Keratinocyte (primary cell): Measurements from ENCODE around the gene MED26. TPM values are rescaled to one million over a fixed set of nuclear protein-coding genes. Genes with fewer than 3 reads are reported as not detected.

Experiments
- DNase-seq: peaks from one replicate; pipeline ENCODE4 v3.0.0-alpha.2; 2011; ENCODE audit warnings: low read depth, missing footprints, low spot score
- FAIRE-seq: peaks from 2 replicates; lab custom pipeline; 2011; peaks lifted over from hg19 to GRCh38; lab: Jason Lieb, UNC
- H2AFZ ChIP-seq: 2 replicates; pipeline ENCODE4 v1.6.0; 2012; ENCODE audit warnings: low read length, control low read depth, inconsistent platforms; ENCODE audit not compliant: control insufficient read depth
- H3K27ac ChIP-seq: 2 replicates; pipeline ENCODE4 v1.5.1; 2011; ENCODE audit warnings: low read length; ENCODE audit not compliant: control insufficient read depth, insufficient read depth
- H3K27me3 ChIP-seq: 3 replicates; pipeline ENCODE4 v1.6.0; 2011; ENCODE audit warnings: low read length; ENCODE audit not compliant: control insufficient read depth, insufficient read depth; ENCODE audit errors: extremely low read depth
- H3K36me3 ChIP-seq, 2 experiments: 2 replicates in 1 of 2; 3 replicates in 1 of 2; pipeline ENCODE4 v1.5.1; 2011; ENCODE audit warnings: low read length in 2 of 2, mild to moderate bottlenecking in 1 of 2; ENCODE audit not compliant: control insufficient read depth in 2 of 2, insufficient read depth in 2 of 2; ENCODE audit errors: extremely low read depth in 1 of 2
- H3K4me1 ChIP-seq: 3 replicates; pipeline ENCODE4 v1.5.1; 2011; ENCODE audit warnings: low read length; ENCODE audit not compliant: control insufficient read depth, insufficient read depth; ENCODE audit errors: extremely low read depth
- H3K4me2 ChIP-seq: 3 replicates; pipeline ENCODE4 v1.6.0; 2011; ENCODE audit warnings: low read depth, low read length; ENCODE audit not compliant: control insufficient read depth, insufficient read depth; ENCODE audit errors: extremely low read depth
- H3K4me3 ChIP-seq, 3 experiments: fragments of 200-600 bp in 1 of 3; sonication (generic) in 1 of 3; 2 replicates in 2 of 3; 3 replicates in 1 of 3; pipeline ENCODE4 v1.5.1; 2011 to 2016; ENCODE audit warnings: low read length in 3 of 3, mild to moderate bottlenecking in 3 of 3, control low read depth in 2 of 3, inconsistent platforms in 1 of 3, low read depth in 1 of 3, mixed read lengths in 1 of 3, mixed run types in 1 of 3, moderate library complexity in 1 of 3; ENCODE audit not compliant: control insufficient read depth in 2 of 3, insufficient read depth in 2 of 3; ENCODE audit errors: extremely low read depth in 1 of 3
- H3K79me2 ChIP-seq: 2 replicates; pipeline ENCODE4 v1.6.0; 2012; ENCODE audit warnings: low read length; ENCODE audit not compliant: control insufficient read depth, insufficient read depth
- H3K9ac ChIP-seq: 3 replicates; pipeline ENCODE4 v1.6.0; 2011; ENCODE audit warnings: low read length; ENCODE audit not compliant: control insufficient read depth, insufficient read depth; ENCODE audit errors: extremely low read depth
- H3K9me1 ChIP-seq: 3 replicates; pipeline ENCODE4 v1.6.0; 2011; ENCODE audit warnings: low read length; ENCODE audit not compliant: control insufficient read depth, insufficient read depth; ENCODE audit errors: extremely low read depth
- H3K9me3 ChIP-seq: 2 replicates; pipeline ENCODE4 v1.5.1; 2012; ENCODE audit warnings: low read depth, low read length; ENCODE audit not compliant: control insufficient read depth
- H4K20me1 ChIP-seq: 3 replicates; pipeline ENCODE4 v1.6.0; 2011; ENCODE audit warnings: low read length; ENCODE audit not compliant: control insufficient read depth, insufficient read depth; ENCODE audit errors: extremely low read depth
- CTCF ChIP-seq, 3 experiments: IDR thresholded peaks in 1 of 3; conservative IDR thresholded peaks in 1 of 3; optimal IDR thresholded peaks in 1 of 3; 2 replicates in 2 of 3; 3 replicates in 1 of 3; pipeline versions ENCODE3 to v1.5.1; 2011; ENCODE audit warnings: low read length in 3 of 3, mild to moderate bottlenecking in 3 of 3, moderate library complexity in 2 of 3, control low read depth in 1 of 3, inconsistent platforms in 1 of 3; ENCODE audit not compliant: insufficient read depth in 2 of 3; ENCODE audit errors: extremely low read depth in 1 of 3
- EZH2 ChIP-seq: IDR thresholded peaks from one replicate; pipeline ENCODE4 v1.6.1; 2012; ENCODE audit warnings: inconsistent platforms, mild to moderate bottlenecking, low read length, moderate library complexity
- dilution Hi-C: fragments of 300-500 bp; cut with MboI; formaldehyde crosslinking; loops from one replicate; pipeline ENCODE4 v1.7.0; 2020; ENCODE audit warnings: low sequenced_read_pairs; ENCODE audit not compliant: extremely low pct_ligation_motif_present
- polyA plus RNA-seq, 5 experiments: library from polyadenylated mRNA; depleted of rRNA in 3 of 5; stranded (reverse) in 3 of 5; stranded (forward) in 1 of 5; unstranded in 1 of 5; fragments of >200 nt; gene quantifications; 1 replicate in 1 of 5; 2 replicates in 3 of 5; 3 replicates in 1 of 5; pipeline versions ENCODE4 v1.2.1 to v1.2.3, GENCODE V29; 2011 to 2012; ENCODE audit warnings: missing spikeins in 2 of 5, low read depth in 1 of 5, low replicate concordance in 1 of 5

The MED26 gene
- polyA plus RNA-seq, 1 donor (not counting 4 experiments of a cell fraction or from before 2014, with no cell fraction given): 4.7 TPM

- dilution Hi-C loops: no loop called here
- Histone ChIP-seq H3K4me2 (no peak overlapping the region), H3K27me3 (no peaks in the 10 kb centered on the region), H3K36me3 (peaks cover 20 to 25% of the 10 kb centered on the region in 2 experiments), H3K9ac (no peak overlapping the region), H3K27ac (no peak overlapping the region), H3K4me3 (no peak overlapping the region), H3K9me3 (no peaks in the 10 kb centered on the region), H2AFZ (no peak overlapping the region), H3K79me2 (peaks cover 100% of the 10 kb centered on the region), H4K20me1 (peaks cover 52% of the 10 kb centered on the region), H3K9me1 (peaks cover 7% of the 10 kb centered on the region), H3K4me1 (peaks cover 5% of the 10 kb centered on the region)
- no peak for TF ChIP-seq CTCF (optimal IDR thresholded peaks at IDR 0.05 in 1 of 3, IDR thresholded peaks at IDR 0.05 in 1 of 3, conservative IDR thresholded peaks at IDR 0.05 in 1 of 3; ENCODE audit: extremely low read depth in 1 of 3, insufficient read depth in 2 of 3, low read length in 3 of 3)
- no peak for DNase-seq
- no peak for FAIRE-seq
Measured at GRCh38 chr19:16621165-16621800, 6.7 kb downstream of the MED26 start.

- no peak for FAIRE-seq
- Histone ChIP-seq H3K27ac (no peak overlapping the region), H3K79me2 (peaks cover 100% of the 10 kb centered on the region), H2AFZ (no peak overlapping the region), H3K9ac (no peak overlapping the region), H3K36me3 (peaks cover 20 to 22% of the 10 kb centered on the region in 2 experiments), H3K9me3 (no peaks in the 10 kb centered on the region), H3K4me3 (no peak overlapping the region), H3K4me1 (no peaks in the 10 kb centered on the region), H3K4me2 (no peak overlapping the region), H4K20me1 (peaks cover 57% of the 10 kb centered on the region), H3K27me3 (no peaks in the 10 kb centered on the region), H3K9me1 (peaks cover 11% of the 10 kb centered on the region)
- TF ChIP-seq CTCF (optimal IDR thresholded peaks at IDR 0.05 in 1 of 3, IDR thresholded peaks at IDR 0.05 in 1 of 3, conservative IDR thresholded peaks at IDR 0.05 in 1 of 3; ENCODE audit: extremely low read depth in 1 of 3, insufficient read depth in 2 of 3, low read length in 3 of 3) (no peak), EZH2 (no peak)
- DNase-seq: no peak
- dilution Hi-C loops: no loop called here
Measured at GRCh38 chr19:16620584-16620983, 7.4 kb downstream of the MED26 start.
